Chondrocyte (in vitro differentiated cells): Measurements from ENCODE around the gene CELA1. TPM values are rescaled to one million over a fixed set of nuclear protein-coding genes. Genes with fewer than 3 reads are reported as not detected.
A peak's percentile ranks its signal among the peaks of the same experiment; 100 is the strongest.
"Not testable (repeated sequence)": the region's sequence is repeated elsewhere in the genome, so short reads cannot be mapped to it uniquely, and the experiment has no call there.

Experiments used
- DNase-seq: peaks from one replicate; pipeline ENCODE4 v3.0.0; 2021; ENCODE audit warnings: mixed read lengths, low spot score
- H3K27ac Mint-ChIP-seq: one replicate; pipeline ENCODE4 v1.8.0; 2021; ENCODE audit warnings: mild to moderate bottlenecking, moderate library complexity, mixed read lengths; ENCODE audit not compliant: unreplicated experiment
- H3K27me3 Mint-ChIP-seq: 2 replicates; pipeline ENCODE4 v1.8.0; 2021; ENCODE audit warnings: low read depth, mixed read lengths
- H3K36me3 Mint-ChIP-seq: 2 replicates; pipeline ENCODE4 v1.8.0; 2021; ENCODE audit warnings: low read depth, mixed read lengths
- H3K4me1 Mint-ChIP-seq: 2 replicates; pipeline ENCODE4 v1.8.0; 2021; ENCODE audit warnings: low read depth, mild to moderate bottlenecking, mixed read lengths
- H3K4me3 Mint-ChIP-seq: one replicate; pipeline ENCODE4 v1.8.0; 2021; ENCODE audit warnings: mild to moderate bottlenecking, moderate library complexity, mixed read lengths; ENCODE audit not compliant: unreplicated experiment
- H3K9me3 Mint-ChIP-seq: 2 replicates; pipeline ENCODE4 v1.8.0; 2021; ENCODE audit warnings: low read depth, mixed read lengths
- CTCF ChIP-seq: fragments of 200-600 bp; sonication (generic); IDR thresholded peaks from 2 replicates; pipeline ENCODE4 v1.5.0; 2021; ENCODE audit warnings: antibody characterized with exemption, mild to moderate bottlenecking, moderate library complexity
- total RNA-seq: library from RNA; stranded (reverse); gene quantifications from 3 replicates; pipeline ENCODE4 v1.2.1, GENCODE V29; 2021

Gene CELA1
- total RNA-seq, 1 donor from 2014 or later: not detected

- DNase-seq: no peak
- Mint-ChIP-seq H3K4me1 (peaks cover 11% of the 10 kb centered on the region), H3K36me3 (no peaks in the 10 kb centered on the region), H3K4me3 (no peak overlapping the region), H3K27ac (no peak overlapping the region), H3K27me3 (no peaks in the 10 kb centered on the region), H3K9me3 (no peaks in the 10 kb centered on the region)
- no peak for TF ChIP-seq CTCF
These were observed 4.1 kb downstream of the CELA1 start for GRCh38 chr12:51342416-51342815.

- Mint-ChIP-seq H3K36me3 (no peaks in the 10 kb centered on the region), H3K4me1 (peaks cover 11% of the 10 kb centered on the region), H3K27ac (no peak overlapping the region), H3K4me3 (peak overlapping the region; percentile 31), H3K9me3 (no peaks in the 10 kb centered on the region), H3K27me3 (no peaks in the 10 kb centered on the region)
- TF ChIP-seq CTCF: peak; percentile 100
- no peak for DNase-seq
These were observed 5.0 kb downstream of the CELA1 start for GRCh38 chr12:51341251-51342007.

DNA sequence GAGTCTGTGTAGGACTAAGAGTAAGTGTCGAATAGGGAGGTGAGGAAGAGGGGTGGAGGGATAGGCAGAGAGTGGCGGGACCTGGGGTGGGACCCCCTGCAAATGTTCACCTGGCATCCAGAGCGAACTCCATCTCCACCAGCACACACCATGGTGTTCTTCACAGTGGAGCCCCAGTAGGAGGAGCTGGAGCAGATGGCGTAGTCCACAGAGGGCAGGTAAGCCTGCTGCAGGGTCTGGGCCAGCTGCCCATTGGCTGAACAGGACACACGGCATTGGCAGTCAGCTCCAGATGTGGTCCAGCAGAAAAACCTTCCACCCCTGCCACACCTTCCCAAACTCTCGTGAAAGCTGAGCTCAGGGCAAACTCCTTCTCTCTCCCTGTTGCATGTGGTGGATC, 6.7 kb downstream of the CELA1 start:
- H3K27me3 Mint-ChIP-seq: no peaks in the 10 kb centered on the region
- TF ChIP-seq CTCF: no peak
- H3K9me3 Mint-ChIP-seq: no peaks in the 10 kb centered on the region
- no peak overlapping the region for H3K4me3 Mint-ChIP-seq
- H3K36me3 Mint-ChIP-seq: no peaks in the 10 kb centered on the region
- H3K27ac Mint-ChIP-seq: no peak overlapping the region
- DNase-seq: no peak
- H3K4me1 Mint-ChIP-seq: peaks cover 5% of the 10 kb centered on the region

DNA sequence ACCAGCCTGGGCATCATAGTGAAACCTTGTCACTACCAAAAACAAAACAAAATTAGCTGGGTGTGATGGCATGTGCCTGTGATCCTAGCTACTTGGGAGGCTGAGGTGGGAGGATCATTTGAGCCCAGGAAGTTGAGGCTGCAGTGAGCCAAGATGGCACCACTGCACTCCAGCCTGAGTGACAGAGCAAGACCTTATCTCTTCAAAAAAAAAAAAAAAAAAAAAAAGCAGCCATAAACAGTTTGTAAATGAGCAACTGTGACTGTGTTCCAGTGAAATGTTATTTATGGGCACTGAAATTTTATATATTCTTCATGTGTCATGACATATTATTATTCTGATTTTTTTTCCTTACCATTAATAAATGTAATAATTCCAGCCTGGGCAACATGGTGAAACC, 9.1 kb downstream of the CELA1 start:
- not testable (repeated sequence) for H3K4me1 Mint-ChIP-seq, H3K27me3 Mint-ChIP-seq, DNase-seq, H3K27ac Mint-ChIP-seq, H3K4me3 Mint-ChIP-seq, H3K36me3 Mint-ChIP-seq, H3K9me3 Mint-ChIP-seq

GRCh38 chr12:51335931-51336330, 10.5 kb downstream of the CELA1 start:
- no peak for DNase-seq

More at GRCh38 chr12:51335931-51336330, 10.5 kb downstream of the CELA1 start:
- Mint-ChIP-seq H3K36me3 (no peaks in the 10 kb centered on the region), H3K4me1 (no peaks in the 10 kb centered on the region), H3K27me3 (no peaks in the 10 kb centered on the region), H3K4me3 (no peak overlapping the region), H3K9me3 (no peaks in the 10 kb centered on the region), H3K27ac (no peak overlapping the region)
- TF ChIP-seq CTCF: no peak
